Subcutaneous adipose tissue (tissue), 4 donors: Measurements from ENCODE around the gene TCF25. TPM values are rescaled to one million over a fixed set of nuclear protein-coding genes. Genes with fewer than 3 reads are reported as not detected.

Experiments used
- CTCF ChIP-seq: fragments of 450-650 bp; IDR thresholded peaks from one replicate; pipeline ENCODE4 v1.5.1; 2016; ENCODE audit warnings: low read depth, mild to moderate bottlenecking, control low read depth, antibody characterized with exemption, moderate library complexity
- total RNA-seq, 4 donors: library from RNA; depleted of rRNA; stranded (reverse); fragments of >200 nt; gene quantifications; one replicate each; pipeline ENCODE4 v1.1.0, GENCODE V29; 2016

The TCF25 gene
- total RNA-seq, 4 donors from 2014 or later, result 147 to 240 (median 148) TPM

- no peak for TF ChIP-seq CTCF
Measured at GRCh38 chr16:89920723-89921122, 47.3 kb downstream of the TCF25 start.

GRCh38 chr16:89921131-89921701 is 47.8 kb downstream of the TCF25 start:
- TF ChIP-seq CTCF, result no peak

GRCh38 chr16:89921702-89922476 is 48.5 kb downstream of the TCF25 start:
- TF ChIP-seq CTCF, result no peak

- TF ChIP-seq CTCF, result no peak
Measured at GRCh38 chr16:89922477-89922883, 49.1 kb downstream of the TCF25 start.

- TF ChIP-seq CTCF, result no peak
Measured at GRCh38 chr16:89922884-89923639, 49.7 kb downstream of the TCF25 start, which contains the start of gene TUBB3. TSS of gene TUBB3 (plus strand) at chr16:89923342. CDS start at chr16:89923402, 60 bp downstream.

- TF ChIP-seq CTCF, result no peak
Measured at GRCh38 chr16:89923640-89924296, 50.4 kb downstream of the TCF25 start.
